Right renal pelvis (tissue), 4 donors: Measurements from ENCODE around the gene SERGEF. TPM values are rescaled to one million over a fixed set of nuclear protein-coding genes. Genes with fewer than 3 reads are reported as not detected.

Experiments used
- DNase-seq, 4 donors: peaks; one replicate each; pipeline ENCODE4 v3.0.0-alpha.2; 2013; ENCODE audit warnings: low read depth in 4 of 4, low spot score in 3 of 4, missing footprints in 1 of 4
- polyA plus RNA-seq, 4 donors: library from polyadenylated mRNA; unstranded; fragments of 120-200 nt; gene quantifications; one replicate each; pipeline ENCODE4 v1.2.1, GENCODE V29; 2013; ENCODE audit not compliant: insufficient read length in 4 of 4

Gene SERGEF
- polyA plus RNA-seq, 4 donors = 19.6 to 22.5 (median 21.8) TPM

DNA sequence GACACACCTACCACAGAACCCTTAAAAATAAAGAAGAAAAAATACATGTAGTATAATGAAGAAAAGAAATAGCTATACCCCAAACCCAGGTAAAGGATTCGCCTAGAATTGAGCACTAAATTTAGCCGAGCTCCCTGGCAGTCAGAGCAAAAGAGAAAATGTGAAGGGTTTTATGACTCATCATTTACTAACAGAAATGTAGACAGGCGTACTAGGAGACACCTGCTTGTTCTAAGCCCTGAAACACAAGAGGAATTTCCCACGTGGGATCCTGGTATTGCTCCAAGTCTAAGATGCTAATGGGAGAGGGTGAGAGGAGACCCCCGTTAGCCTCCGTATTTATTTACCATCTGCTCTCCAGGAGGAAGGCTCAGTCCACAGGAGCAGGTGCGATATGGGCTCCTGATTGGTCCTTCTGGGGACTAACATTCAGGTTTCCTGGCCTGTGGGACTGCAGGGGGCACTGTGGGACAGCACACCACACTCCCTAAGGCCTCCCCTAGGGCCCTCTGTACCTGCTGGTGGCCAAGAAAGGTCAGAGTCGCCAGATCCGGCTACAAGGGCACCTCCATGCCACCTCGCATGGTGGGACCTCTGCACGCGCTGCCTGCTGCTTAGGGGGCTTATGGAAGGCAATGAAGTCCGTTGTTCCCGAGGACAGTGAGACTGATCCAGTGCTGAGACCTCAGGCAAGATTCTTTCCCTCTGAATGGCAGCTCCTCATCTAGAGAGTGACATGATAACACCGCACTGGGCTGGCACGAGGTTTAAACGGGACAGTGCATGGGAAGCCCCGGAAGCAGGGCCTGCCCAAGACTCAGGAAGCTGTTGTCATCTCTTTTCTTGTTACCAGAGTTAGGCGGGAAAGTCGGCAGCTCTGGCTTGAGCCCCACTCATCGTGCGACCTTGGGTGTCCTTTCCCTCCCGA lies 252.5 kb downstream of the SERGEF start:
- no peak for DNase-seq

DNA sequence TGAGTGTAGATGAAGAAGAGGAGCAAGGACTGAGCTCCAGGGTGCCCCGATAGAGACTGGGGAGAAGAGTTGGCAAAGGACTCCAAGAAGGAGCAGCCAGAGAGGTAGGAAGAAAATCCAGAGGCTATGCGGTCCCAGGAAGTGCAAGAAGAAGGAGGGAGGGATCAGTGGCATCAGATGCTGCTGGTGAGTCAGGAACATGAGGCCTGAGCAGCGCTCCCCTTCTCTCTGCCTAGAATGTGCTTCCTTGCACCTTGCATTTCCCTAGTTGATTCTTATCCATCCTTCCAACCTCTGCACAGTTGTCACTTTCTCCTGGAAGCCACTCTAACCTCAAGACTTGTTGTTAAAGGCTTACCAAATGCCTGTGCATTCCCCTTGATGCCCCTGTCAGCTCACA lies 257.0 kb downstream of the SERGEF start:
- DNase-seq = no peak

DNA sequence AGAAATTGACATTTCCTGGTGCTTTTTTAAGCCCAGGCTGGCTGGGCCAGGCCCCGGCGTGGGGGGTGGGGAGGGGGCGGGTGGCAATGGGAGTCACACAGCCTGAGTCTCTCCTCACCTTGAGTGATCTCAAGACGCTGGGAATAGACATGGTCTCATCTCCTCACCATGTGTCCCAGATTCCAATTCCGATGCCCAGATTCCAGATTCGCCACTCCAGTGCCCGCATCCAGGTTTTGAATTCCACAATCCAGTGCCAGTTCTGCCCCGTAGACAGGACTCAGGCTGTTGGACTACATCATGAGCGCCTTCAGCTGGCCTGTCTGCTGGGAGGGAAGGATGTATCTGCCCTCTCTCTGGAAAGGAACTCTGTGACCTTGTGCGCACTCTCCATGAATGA lies 259.2 kb downstream of the SERGEF start:
- DNase-seq = no peak

DNA sequence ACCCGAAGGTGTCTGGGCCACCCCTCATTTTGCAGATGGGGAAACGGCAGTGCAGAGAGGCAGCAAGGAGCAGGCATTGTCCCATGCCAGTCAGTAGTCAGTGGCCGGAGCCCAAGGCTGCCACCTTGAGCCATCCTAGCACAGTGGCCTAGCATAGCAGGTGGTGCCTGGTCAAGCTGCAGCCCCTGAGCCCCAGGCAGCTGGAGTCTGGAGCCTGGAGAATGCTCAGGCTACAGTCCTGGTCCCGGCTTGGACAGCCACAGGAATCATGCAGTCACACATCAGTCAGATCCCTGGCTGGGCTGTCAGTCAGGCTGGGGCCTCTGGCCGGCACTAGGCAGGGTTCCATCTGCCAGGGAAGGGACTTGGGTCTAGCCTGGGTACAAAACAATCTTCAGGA lies 259.7 kb downstream of the SERGEF start:
- no peak for DNase-seq

DNA sequence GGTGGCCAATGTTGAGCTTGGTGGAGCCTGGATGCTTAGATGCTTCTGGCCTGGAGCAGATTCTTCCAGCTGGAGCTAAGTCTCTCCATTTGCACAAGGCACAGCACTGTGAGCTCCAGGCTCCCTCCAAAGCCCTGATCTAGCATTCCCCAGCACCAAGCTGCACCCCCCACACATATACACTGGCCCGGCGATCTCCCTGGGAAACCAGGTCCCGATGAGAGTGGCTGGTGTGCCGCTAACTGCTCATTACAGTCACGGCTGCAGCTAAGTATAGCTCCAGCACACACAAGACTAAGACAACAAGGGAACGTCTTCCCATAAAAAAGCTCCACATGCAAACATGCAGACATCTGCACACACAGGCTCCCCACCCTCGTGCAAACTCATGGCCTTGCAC lies 260.7 kb downstream of the SERGEF start:
- no peak for DNase-seq

DNA sequence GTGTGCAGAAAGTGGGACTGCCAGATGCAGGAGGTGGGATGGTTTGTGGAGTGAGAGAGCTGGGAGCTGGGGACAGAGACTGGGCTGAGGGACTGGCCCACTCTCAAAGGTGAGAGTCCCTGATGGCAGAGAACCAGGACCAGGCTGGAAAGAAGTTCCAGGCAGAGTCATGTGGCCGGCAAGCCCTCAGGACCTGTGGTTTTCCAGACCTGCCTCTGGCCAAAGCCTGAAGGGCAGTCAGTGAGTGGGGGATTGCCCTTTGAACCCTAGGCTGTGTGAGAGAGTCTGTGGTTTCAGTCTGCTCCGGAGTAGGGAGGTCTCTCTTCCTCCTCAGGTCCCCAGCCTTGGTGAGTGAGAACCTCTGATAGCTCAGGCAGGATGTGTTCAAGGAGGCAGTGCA lies 261.3 kb downstream of the SERGEF start:
- no peak for DNase-seq

DNA sequence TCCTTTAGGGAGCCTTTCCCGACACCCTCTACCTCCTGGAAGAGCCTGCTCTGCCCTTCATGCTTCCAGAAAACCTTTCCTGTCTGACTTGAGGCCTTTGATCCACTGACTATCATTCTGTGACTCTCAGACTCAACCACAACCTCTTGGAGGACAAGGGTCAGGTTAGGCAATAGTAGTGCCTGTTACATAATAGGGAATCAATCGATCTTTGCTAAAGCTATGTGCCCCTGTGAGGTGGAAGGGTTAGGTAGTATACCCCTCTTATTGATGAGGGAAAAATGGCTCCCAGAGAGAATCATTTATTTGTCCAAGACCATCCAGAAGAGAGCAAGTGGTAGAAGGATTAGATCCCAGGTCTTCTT lies 262.1 kb downstream of the SERGEF start:
- no peak for DNase-seq

DNA sequence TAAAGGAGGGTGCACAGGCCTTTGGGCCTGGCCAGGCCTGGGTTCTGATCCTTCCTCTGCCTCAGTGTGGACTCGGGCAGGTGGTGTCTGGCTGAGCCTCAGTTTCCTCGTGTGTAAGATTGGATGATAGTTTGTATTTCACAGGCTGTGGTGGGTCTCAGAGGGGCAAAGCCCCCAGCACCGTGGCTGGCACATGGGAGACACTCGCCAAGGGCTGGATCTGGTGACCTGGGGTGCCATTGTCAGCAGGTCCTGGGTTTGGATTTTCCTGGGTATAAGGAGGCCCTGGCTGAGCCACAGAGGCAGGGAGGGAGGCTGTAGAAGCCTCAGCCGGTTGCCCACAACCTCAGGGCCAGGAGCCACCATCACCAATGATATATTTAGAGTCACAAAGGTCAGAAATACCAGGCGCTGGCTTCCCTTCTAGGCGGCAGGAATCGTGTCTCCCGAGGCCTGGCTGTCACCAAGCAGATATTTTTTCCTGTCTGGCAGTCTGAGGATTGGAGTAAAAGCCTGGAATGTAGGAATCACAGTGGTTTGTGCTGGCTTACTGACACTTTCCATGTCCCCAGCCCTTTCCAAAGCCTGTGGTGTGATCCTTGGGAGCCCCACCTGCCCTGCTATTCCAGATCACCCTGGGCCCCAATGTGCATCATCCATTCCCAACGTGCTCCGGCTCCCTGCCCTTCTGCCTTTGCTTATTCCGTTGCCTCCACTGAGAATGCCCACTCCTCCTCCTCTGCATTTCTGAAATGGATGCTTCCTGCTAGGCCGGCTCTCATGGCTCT lies 262.6 kb downstream of the SERGEF start:
- no peak for DNase-seq

DNA sequence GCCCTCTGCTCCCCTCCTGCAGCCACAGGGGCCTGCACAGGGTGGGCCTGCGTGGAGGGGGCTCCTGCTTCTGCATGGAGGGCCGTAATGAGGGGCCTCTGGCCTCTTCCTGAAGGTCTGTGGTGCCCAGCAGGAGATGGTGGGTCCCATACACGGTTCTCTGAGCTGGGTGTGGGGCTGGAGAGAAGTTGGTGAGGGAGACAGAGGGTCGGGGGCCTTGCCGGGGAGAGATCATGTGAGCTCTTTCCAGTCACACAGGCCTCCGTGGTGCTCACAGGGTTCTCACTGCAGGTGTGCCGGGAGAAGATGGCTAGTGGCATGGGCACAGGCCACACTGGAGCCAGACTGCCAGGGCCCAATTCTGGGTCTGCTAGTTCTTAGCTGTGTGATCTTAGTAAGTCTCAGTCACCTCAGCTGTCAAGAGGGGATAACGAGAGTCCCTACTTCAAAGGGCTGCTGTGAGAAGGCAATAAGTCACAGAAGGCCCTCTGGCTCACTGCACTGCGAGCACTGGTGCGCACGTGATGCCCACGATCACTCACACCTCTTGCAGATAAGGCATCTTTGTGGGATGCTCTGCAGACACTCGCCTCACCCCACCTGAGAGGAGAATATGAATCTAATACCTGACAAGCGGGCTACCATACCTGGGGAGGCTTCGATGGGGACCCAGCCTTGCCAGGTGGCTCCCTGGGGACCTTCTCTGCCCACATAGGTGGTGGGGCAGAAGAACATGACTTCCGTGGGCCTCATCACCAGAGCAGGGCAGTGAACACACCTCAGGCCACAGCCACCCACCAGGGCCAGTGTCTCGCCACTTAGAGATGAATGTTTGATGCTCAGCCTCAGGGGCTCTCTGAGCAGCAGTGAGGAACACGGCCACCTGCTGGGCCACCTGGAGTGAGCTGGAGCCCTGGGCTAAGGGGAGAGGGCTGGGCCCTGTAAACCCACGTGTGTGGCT lies 263.8 kb downstream of the SERGEF start:
- DNase-seq = no peak

DNA sequence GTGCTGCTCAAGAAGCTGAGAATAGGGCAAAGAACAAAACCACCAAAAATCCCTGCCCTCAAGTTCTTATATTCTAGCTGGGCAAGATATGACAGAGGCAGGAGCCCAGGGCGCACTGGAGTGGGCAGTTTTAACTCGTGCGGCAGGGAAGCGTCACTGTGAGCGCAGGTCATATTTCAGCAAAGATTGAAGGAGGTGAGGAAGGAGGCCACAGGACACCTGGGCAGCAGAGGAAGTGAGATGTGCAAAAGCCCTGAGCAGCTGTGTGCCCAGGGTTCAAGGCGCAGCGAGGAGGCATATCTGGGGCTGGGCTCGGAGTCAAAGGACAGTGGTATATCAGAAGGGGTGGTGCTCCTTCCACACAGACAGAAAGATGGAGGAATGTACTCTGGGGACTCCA lies 264.8 kb downstream of the SERGEF start:
- no peak for DNase-seq

DNA sequence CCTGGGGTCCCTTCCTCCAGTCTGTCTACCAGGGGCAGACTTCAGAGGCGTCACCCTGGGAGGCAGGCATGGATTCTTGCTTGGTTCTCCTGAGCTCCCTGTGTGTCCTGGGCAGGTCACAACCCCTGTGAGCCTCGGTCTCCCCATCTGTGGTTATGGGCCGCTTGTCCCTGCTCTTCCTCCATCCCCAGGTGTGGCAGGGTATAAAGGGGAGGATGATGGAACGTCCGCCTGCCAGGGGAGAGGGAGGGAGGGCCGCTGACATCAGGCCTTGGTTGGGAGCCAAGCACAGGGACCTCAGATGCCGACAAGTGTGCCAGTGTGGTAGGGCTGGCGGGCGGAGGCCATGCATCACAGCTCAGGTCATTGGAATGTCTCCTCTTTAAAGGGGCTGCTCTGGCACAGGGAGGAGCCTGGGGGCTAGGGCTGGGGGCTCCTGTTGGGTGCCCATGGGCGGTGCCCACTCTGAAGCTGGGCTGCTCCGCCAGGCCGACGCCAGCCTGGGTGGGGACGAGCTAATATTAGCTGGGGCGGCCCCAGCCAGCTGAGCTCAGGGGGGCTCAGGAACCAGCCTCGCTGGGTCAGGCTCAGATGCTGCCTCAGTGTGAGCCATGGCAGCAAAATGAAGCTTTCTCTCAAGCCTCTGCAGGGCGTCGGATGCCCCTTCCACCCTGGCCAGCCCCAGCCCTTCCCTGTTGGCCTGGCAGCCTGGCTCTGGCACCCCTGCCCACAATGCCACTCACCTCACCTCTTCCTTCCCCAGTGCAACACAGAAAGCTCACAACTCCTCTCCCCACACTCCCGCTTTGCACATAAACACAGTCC lies 265.5 kb downstream of the SERGEF start:
- DNase-seq = no peak

DNA sequence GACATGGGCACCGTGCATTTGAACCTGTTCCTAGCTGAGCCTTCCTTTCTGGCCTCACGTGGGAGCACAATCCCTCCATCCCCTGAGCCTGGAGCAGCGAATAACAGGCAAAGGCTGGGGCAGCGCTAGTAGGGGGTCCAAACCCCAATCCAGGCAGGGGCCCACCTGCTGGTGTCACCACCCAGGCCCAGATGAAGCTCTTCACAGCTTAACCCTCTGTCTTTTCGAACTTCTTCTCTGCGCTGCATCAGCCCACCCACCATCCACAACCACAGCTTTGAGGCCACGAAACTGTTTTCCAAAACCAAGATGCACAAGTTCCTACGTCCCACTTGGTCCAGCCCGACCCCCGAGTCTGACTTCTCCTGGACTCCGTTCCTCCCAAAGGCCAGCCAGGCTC lies 266.8 kb downstream of the SERGEF start:
- no peak for DNase-seq

DNA sequence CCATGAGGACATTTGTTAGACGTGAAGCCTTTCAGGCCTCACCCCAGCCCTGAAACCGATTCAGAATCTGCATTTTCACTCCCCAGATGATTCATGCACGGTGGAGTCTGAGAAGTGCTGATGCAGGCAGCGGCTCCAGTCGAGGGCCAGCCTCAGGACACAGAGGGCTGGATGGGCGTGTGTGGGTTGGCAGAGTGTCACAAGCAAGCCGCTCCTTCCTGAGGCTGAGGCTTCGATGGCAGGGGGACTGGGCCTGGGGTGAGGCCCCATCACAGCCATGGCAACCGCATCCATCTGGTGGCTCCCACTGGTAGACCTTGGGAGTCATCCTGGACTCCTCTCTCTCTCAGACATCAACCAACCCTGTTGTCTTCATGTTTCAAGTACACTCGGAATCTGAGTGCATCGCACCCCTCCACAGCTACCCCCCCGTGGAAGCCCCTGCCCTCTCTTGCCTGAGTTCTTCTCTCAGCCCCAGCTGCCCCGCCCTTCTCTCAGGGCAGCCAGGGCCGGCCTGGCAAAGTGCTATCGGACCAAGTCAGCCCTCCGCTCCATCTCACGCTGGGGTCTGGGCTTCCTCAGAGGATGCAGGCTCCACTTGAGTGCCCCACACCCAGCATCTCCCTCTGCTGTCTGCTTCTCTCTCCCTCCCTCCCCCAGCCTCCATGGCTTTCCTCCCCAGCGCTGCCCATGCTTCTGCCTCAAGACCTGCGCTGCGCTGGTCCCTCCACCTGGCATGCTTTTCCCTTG lies 267.6 kb downstream of the SERGEF start:
- DNase-seq = no peak

DNA sequence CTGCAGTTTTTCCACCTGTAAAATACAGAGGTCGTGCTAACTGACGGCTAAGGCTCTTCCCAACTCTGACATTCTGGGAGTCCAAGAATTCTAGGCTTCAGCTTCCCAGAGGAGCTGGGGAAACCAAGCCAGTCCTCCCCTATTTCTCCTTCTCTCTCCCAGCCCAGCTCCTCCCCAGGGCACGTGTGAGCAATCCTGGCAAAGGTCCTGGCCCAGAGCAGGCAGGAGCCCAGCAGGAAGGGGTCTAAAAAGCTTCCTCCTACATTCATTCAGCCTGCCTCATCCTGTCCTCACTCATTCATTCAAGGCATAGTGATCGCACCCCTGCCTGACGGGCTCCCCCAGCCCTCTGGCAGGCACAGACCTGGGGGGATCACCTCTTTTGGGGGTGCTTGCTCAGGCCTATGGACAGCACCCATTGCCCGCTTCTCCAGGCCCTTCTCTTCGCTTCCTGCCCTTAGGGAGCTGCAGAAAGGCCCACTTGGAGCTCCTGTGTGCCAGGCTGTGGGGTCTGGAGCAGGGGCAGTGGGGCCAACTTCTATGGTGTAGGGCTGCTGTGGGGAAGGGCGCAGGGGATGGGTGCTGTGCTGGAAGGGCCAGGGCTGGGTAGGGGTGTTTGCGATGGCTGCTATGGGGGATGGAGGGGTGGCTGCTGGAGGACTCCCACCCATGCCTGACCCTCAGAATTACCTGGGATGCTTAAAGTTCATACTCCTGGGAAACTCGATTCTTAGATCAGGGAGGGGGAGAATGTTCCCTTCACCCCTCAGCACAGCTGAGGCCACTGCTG lies 268.5 kb downstream of the SERGEF start:
- DNase-seq = no peak

DNA sequence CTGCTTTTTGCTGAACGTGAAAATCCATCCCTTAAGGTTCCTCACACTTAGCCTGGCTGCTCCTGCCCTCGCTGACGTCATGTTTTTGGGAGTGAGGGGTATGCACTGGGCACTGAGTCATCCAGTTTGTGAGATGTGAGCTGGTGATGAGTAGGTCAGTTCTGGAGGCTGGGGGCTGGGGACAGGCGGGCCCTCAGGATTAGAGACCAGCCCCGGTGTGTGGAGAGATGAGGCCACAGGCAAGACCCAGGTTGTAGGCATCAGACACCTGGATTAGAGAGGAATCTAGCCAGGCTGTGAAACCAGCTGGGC lies 269.1 kb downstream of the SERGEF start:
- DNase-seq = no peak

DNA sequence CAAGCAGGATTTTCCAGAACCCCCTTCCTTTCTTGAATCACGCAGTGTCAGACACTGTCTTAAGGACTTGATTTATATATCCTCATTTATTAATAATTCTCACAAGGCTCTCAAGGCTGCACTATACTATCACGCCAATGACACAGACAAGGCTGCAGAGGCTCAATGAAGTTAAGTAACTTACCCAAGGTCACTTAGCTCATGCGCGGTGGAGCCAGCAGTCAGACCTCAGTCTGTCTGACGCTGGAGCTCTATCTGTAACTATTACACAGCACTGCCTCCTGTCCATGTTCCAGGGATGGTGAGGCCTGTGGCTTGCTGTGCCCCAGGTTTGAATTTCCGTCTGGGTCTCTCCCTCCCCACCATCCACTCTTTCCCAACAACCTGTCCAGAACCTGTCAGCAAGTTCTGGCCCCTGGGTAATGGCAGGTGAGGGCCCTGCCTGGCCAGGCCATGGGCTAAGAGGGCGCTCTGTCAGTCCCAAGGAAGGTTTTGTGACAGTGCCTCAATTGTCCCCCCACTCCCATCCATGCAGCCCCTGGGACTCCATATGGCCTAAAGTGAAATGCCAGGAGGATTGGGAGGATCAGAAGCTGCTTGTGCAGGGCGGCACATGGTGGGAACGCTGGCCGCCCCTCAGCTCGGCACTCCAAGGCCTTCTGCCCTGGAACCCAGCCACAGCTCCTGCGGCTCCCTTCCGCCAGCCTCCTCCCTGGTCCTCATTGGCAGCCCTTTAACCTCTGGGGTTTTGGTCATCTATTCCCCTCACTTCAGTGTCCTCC lies 269.6 kb downstream of the SERGEF start:
- DNase-seq = no peak

DNA sequence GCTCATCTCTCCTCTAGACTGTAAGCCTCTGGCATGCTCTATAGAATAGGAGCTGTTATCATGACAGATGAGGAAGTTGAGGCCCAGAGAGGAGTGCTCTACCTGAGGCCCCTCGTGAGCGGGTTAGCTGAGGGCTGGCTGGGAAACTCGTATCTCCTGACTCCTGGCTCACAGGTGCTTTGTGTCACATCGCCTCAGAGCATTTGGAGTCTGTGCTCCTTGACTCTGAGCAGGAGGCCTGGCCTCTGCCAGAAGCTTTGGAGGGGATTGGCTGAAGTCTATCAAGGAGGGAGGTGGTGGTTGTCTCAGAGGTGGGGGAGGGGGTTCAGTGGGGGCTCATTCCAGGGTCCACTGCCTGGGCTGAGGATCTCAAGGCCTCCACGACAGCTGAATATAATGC lies 270.8 kb downstream of the SERGEF start:
- no peak for DNase-seq

DNA sequence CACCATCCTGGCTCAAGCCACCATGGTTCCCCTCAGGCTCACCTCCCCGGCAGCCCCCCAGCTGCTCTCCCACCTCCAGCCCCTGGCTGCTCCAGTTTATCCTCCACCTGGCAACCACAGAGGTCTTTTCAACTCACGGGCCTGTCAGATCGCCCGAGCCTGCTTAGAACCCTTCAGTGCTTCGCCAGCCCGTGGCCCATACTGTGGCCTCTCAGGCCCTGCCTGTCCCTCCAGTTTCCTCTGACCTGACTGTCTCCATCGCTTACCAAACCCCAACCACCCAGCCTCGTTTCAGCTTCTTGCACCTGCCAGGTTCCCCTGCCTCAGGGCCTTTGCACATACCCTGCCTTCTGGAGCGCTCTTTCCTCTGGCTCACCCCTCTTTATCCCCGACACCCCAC lies 271.4 kb downstream of the SERGEF start:
- DNase-seq = no peak
